Smooth muscle cell (in vitro differentiated cells): ENCODE data around the gene BRCA2. TPM values are rescaled to one million over a fixed set of nuclear protein-coding genes. Genes with fewer than 3 reads are reported as not detected.

Experiments used
- DNase-seq: peaks from one replicate; lab custom pipeline; 2025; ENCODE audit not compliant: unreplicated experiment; lab: John Stamatoyannopoulos, UW
- H2AFZ ChIP-seq: fragments of 200-600 bp; sonication (generic); 2 replicates; pipeline ENCODE4 v1.6.0; 2016; ENCODE audit warnings: antibody characterized with exemption, low read depth, mild to moderate bottlenecking
- H3F3A ChIP-seq: fragments of 200-600 bp; sonication (generic); 2 replicates; pipeline ENCODE4 v1.6.0; 2017; ENCODE audit warnings: antibody characterized with exemption, low read depth
- H3K27ac ChIP-seq: fragments of 200-600 bp; sonication (generic); 2 replicates; pipeline ENCODE4 v1.5.1; 2016; ENCODE audit warnings: low read depth, mild to moderate bottlenecking
- H3K27me3 ChIP-seq: fragments of 200-600 bp; sonication (generic); 2 replicates; pipeline ENCODE4 v1.6.1; 2016; ENCODE audit warnings: low read depth, mild to moderate bottlenecking
- H3K36me3 ChIP-seq: fragments of 200-600 bp; sonication (generic); 2 replicates; pipeline ENCODE4 v1.5.1; 2016; ENCODE audit warnings: low read depth
- H3K4me1 ChIP-seq: fragments of 200-600 bp; sonication (generic); 2 replicates; pipeline ENCODE4 v1.5.1; 2016; ENCODE audit warnings: low read depth
- H3K4me2 ChIP-seq: fragments of 200-600 bp; sonication (generic); 2 replicates; pipeline ENCODE4 v1.6.0; 2016; ENCODE audit warnings: mild to moderate bottlenecking
- H3K4me3 ChIP-seq: fragments of 200-600 bp; sonication (generic); 2 replicates; pipeline ENCODE4 v1.5.1; 2016; ENCODE audit warnings: mild to moderate bottlenecking
- H3K79me2 ChIP-seq: fragments of 200-600 bp; sonication (generic); 2 replicates; pipeline ENCODE4 v1.6.0; 2016; ENCODE audit warnings: low read depth, mild to moderate bottlenecking
- H3K9ac ChIP-seq: fragments of 200-600 bp; sonication (generic); 2 replicates; pipeline ENCODE4 v1.6.0; 2016; ENCODE audit warnings: low read depth
- H3K9me3 ChIP-seq: fragments of 200-600 bp; sonication (generic); replicated peaks from 2 replicates; pipeline ENCODE4 v1.5.1; 2016; ENCODE audit warnings: low read depth
- H4K20me1 ChIP-seq: fragments of 200-600 bp; sonication (generic); 2 replicates; pipeline ENCODE4 v1.6.0; 2016; ENCODE audit warnings: low read depth
- CTCF ChIP-seq: fragments of 200-600 bp; sonication (generic); IDR thresholded peaks from 2 replicates; pipeline ENCODE4 v1.5.1; 2017; ENCODE audit warnings: borderline replicate concordance, mild to moderate bottlenecking, antibody characterized with exemption; ENCODE audit not compliant: insufficient read depth, poor library complexity, severe bottlenecking
- WGBS: methylation state at CpG from one replicate; pipeline ENCODE4 v1.1.7; 2016; ENCODE audit warnings: low lambda C conversion rate; 5-methylcytosine and 5-hydroxymethylcytosine counted together
- polyA plus RNA-seq: library from polyadenylated mRNA; unstranded; fragments of >200 nt; fragmentation: Nextera tagmentation; extraction: Ambion mirVana; gene quantifications from 2 replicates; pipeline ENCODE4 v1.2.1, GENCODE V29; 2016
- total RNA-seq: library from RNA; depleted of rRNA; stranded (reverse); fragments of >200 nt; gene quantifications from 2 replicates; pipeline ENCODE4 v1.2.3, GENCODE V29; 2014

BRCA2 gene
- total and polyA plus RNA-seq, 2 experiments from 2014 or later = 1.7 to 4.4 TPM

GRCh38 chr13:32426990-32427851 lies 111.9 kb downstream of the BRCA2 start:
- peak overlapping the region; percentile 65 for H3K4me3 ChIP-seq
- no peak for TF ChIP-seq CTCF
- no peaks in the 10 kb centered on the region for H3K9me3 ChIP-seq
- H3K36me3 ChIP-seq = no peaks in the 10 kb centered on the region
- H3K27ac ChIP-seq = no peak overlapping the region
- peak overlapping the region; percentile 6 for H3K9ac ChIP-seq
- H2AFZ ChIP-seq = no peak overlapping the region
- peaks cover 26% of the 10 kb centered on the region for H3K27me3 ChIP-seq
- H3K4me1 ChIP-seq = peaks cover 6% of the 10 kb centered on the region
- WGBS = 7% methylated on average over 31 of the region's 90 CpGs
- H3F3A ChIP-seq = no peaks in the 10 kb centered on the region
- peak; percentile 11 for DNase-seq
- H3K79me2 ChIP-seq = no peaks in the 10 kb centered on the region
- H3K4me2 ChIP-seq = peak overlapping the region; percentile 90
- H4K20me1 ChIP-seq = no peaks in the 10 kb centered on the region

DNA sequence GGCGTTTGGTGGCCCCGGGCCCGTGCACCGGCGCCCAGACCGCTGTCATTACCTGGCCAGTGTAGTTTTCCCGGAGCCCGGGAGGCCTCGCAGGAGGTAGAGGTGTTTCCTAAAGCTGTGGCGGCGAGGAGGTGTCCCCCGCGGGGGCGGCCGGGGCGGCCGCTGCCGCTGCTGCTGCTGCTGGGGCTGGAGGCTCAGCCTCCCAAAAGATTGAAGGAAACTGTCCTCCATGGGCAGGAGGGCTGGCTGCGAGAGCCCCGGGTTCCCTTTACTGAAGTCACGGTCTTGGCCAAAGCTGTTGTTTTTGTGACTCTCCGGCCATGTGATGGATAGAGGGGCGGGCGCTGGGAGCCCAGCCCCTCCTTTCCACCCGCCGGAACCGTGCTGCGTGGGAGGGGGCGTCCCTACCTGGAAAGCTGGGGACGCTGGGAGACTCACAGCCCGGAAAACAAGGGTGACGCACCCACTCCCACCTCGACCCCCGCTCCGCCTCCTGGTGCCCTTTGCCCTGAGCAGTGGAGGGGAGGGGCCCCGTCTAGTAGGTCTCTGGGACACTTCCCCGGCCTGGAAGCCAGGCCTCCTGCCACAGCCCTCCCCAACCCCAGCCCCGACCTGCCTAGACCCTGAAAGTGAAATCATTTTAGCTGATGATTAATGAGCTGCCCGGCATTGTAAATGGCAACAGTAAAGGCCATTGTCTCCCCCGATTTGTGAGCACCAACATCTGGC lies 112.7 kb downstream of the BRCA2 start, which contains the start of gene N4BP2L1:
Gene N4BP2L1, minus strand, starts transcription at position 279 of the 729 bp plus-strand sequence. Its CDS starts 48 bp downstream, at position 231.
- no peaks in the 10 kb centered on the region for H3K36me3 ChIP-seq
- H3K4me3 ChIP-seq = peak within 1 kb of the TSS; percentile 65
- H3K4me2 ChIP-seq = peak within 1 kb of the TSS; percentile 90
- peaks cover 6% of the 10 kb centered on the region for H3K4me1 ChIP-seq
- H3K9me3 ChIP-seq = no peaks in the 10 kb centered on the region
- no peak for DNase-seq
- H3K9ac ChIP-seq = peak within 1 kb of the TSS; percentile 6
- H3F3A ChIP-seq = no peaks in the 10 kb centered on the region
- TF ChIP-seq CTCF = no peak
- no peak within 1 kb of the TSS for H2AFZ ChIP-seq
- no peaks in the 10 kb centered on the region for H3K79me2 ChIP-seq
- H4K20me1 ChIP-seq = no peaks in the 10 kb centered on the region
- H3K27ac ChIP-seq = no peak within 1 kb of the TSS
- peaks cover 26% of the 10 kb centered on the region for H3K27me3 ChIP-seq
- 4% methylated on average over 31 of the region's 40 CpGs for WGBS

DNA sequence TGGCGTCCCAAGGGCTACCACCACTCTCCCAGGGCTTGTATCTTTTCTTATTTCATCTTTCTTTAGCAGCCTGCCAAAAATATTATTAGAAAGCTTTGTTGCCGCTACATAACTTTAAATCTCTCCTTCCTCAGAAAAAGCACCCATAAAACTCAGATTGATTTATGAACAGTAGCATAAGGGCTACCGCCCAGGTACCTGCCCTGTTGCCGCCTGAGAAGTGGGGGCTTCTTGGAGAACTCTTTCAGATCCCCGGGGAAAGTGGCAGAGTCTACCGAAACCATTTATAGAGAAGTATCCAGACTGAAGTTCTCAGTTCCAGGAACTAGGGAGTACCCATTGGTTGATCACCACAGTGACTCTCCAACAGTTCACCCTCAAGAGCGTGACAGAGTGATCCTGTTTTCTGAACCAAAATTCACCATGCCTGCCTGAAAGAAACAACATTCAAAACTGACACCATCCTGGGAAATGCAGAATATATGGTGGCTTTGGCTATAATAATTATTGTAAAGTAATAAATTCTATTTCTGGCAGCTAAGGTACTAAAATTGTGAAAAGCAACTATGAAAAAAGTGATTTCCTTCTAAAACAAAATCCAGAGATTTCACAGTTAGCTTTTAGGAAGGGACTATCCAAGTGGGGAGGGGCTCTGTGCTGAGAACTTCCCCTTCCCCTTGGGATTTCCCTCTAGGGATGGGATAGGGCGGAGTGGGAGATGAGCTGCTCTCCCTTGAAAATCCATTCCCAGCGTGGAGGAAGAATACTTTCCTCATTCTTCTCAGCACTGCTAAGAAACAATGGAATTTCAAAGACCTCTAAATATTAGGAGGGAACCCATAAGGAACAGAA lies 113.5 kb downstream of the BRCA2 start:
- Histone ChIP-seq H4K20me1 (no peaks in the 10 kb centered on the region), H2AFZ (no peak overlapping the region), H3K4me1 (peaks cover 6% of the 10 kb centered on the region), H3K36me3 (no peaks in the 10 kb centered on the region), H3F3A (no peaks in the 10 kb centered on the region), H3K27ac (no peak overlapping the region), H3K4me2 (peak overlapping the region; percentile 90), H3K79me2 (no peaks in the 10 kb centered on the region), H3K9me3 (no peaks in the 10 kb centered on the region), H3K9ac (no peak overlapping the region), H3K4me3 (peak overlapping the region; percentile 65), H3K27me3 (peaks cover 26% of the 10 kb centered on the region)
- TF ChIP-seq CTCF = no peak
- no peak for DNase-seq
- WGBS = 93% methylated on average over 9 of the region's 9 CpGs
